Dermis blood vessel endothelial cell (primary cell): ENCODE measurements around the gene ARHGAP12. TPM values are rescaled to one million over a fixed set of nuclear protein-coding genes. Genes with fewer than 3 reads are reported as not detected.
"Not testable (repeated sequence)": the region's sequence is repeated elsewhere in the genome, so short reads cannot be mapped to it uniquely, and the experiment has no call there.

Experiments
- DNase-seq: peaks from one replicate; pipeline ENCODE4 v3.0.0; 2010
- total RNA-seq: library from RNA; depleted of rRNA; stranded (reverse); fragments of >200 nt; gene quantifications from 2 replicates; pipeline ENCODE4 v1.2.3, GENCODE V29; 2014

ARHGAP12 gene
- total RNA-seq, 1 donor from 2014 or later = 35.6 TPM

DNA sequence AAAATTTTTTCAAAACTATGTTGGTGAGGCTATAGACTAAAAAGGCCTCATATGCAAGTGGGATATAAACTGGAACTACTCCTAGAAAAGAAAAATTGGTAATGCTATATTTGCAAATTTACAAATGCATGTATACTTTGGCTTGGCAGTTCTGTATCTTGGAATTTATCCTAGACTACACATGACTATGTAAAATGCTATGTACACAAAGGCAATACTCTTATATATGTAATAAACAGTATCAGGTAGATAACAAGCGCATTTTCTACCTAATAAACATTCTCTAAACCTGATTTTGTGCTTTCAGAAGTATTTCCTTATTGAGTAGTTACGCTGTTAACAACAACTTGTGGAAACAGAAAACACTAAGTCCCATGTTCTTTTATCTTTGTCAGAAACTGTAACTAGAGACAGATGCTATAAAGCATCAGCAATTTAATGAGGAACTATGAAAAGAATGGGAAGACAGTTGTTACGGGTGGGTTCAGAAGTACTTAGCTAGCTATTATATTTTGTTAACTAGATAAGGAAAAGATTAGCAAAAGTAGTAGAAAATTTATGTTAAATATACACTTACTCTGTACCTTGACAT, 107.8 kb downstream of the ARHGAP12 start:
- no peak for DNase-seq

DNA sequence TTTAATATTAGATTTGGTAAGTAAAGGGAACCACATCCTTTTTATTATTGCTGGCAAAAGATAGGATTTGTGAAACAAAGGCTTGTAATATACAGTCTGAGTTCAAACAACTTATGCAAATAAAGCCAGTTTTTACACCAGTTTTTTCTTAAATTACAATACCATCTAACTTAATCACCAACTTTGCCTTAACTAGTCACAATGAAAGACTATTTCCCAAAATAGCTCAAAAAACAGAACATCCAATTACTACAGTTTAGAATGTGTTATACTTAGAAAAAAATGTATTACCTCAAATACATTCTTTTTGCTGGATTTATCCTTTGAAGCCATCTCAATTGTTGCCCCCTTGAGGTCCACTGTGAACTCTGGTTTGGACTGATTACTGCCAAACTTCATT, 108.5 kb downstream of the ARHGAP12 start:
- no peak for DNase-seq

DNA sequence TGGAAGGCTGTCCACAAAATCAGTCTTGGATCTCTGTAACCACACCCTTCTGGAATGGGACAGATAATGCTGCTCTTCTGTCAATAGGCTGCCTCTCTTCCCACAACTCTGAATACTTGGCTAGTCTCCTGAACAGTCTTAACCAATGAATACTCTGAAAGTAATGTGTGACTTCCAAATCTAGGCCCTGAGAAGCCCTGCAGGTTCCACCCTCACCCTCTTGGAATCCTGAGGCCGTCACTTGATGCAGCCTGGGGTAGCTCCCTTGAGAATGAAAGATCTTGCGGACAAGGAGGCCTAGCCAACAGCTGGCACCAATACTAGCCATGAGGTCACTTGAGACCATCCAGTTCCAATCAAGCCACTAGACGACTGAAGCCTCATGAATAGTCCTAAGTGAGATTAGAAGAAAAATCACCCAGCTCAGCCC, 109.2 kb downstream of the ARHGAP12 start:
- DNase-seq = no peak

DNA sequence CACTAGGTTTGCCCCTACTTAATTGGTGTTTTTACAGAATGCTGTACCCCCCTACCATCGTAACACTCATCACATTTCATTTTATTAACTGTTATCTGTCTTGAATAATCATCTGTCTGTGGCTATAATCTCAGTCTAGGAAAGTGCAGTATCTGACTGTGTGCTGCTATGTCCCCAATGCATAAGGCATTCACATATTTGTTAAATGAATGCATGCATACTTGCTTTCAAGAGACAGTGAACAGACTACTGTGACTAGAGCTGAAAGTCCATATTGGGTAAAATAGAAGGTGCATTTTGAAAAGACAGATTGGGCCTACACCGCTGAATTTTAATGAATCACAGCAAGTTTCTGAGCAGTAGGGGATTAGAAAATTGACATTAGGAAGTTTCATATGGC, 112.3 kb downstream of the ARHGAP12 start:
- no peak for DNase-seq

DNA sequence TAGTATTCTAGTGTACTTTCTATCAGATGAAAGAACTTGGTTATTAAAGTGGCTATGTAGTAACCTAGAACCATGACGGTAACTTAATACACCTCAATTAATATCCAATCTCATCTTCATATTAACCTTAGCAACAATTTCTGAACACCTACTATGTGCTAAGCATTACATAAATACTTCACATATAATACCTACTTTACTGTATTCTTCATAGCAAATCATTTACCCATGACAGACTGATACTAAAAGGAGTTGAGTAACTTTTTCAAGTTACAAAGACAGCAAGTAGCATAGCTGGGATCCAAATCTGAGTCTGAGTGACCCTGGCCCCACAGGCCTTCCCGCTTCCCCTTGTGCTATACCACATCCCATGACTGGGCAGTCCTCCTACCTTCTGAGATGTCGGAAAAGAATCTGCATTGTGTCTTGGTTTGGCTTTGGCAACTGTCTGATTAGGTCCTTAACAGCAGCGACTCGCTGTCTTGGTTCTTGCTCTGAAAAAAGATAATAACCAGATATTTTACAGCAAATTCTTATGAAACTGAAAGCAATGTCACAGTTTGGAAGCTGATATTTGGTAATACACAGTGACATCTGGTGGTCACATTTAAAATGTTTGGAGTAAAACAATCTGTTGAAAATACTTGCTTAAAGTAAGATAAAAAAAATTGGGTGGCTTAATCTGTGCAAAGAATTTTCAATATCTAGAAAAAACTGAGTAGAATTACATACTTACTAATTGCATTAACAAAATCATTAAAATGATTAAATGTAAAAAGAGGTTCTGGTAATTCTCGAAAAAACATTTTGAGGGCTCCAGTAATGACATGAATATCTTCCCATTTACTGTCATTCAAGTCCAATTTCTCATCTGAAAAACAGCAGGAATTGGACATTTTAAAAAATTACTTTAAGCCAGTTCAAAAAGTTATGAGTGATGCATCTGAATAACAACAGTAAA, 120.1 kb downstream of the ARHGAP12 start:
- peak; percentile 81 for DNase-seq

DNA sequence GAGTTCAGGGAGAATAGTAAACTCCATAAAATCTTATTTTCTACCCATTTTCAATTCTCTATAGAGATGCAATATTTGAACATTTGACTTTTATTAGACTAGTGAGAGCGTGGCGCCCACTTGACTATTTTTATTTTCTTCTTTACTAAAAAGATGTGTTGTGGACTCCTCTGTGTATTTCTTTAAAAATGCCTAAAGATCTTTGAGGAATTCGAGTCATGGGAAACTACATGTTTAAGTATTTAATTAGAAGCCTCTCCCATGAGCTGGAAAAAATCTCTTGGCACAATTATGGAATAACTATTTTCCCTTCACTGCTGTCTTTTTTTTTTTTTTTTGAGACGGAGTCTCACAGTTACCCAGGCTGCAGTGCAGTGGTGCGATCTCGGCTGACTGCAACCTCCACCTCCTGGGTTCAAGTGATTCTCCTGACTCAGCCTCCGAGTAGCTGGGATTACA, 124.2 kb downstream of the ARHGAP12 start:
- no peak for DNase-seq

DNA sequence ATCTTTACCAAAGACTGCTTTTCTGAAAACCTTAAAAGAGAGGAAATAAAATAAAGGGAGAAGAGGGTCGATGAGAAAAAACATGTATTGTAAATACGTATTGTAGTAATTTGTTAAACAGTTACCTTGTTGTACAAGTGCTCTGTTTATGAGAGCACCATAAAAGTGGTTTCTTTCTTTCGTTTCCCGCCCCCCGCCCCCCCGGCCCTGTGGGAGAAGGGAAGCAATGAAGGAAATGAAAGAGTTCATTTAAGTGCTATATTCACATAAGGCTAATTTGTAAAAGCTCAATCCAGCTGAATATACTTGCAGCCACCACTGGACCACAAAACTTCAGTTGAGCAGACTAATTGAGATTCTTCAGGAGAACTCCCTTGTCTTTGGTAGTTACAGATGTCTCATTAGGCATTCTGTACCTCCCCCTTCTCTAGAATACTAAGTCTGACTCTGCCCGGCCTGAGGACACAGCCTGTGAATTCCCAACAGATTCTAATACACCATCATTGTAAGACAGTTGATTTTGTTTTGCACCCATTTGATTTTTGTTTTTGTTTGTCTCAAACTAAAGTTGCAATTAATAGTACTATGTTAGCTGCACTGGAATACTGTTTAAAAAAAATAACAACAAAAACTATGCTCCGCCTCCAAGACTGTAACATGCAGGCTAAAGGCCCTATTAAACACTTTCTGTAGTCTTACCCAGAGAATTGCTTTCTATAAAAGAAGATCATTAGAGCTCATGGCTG, 124.9 kb downstream of the ARHGAP12 start:
- DNase-seq = no peak

DNA sequence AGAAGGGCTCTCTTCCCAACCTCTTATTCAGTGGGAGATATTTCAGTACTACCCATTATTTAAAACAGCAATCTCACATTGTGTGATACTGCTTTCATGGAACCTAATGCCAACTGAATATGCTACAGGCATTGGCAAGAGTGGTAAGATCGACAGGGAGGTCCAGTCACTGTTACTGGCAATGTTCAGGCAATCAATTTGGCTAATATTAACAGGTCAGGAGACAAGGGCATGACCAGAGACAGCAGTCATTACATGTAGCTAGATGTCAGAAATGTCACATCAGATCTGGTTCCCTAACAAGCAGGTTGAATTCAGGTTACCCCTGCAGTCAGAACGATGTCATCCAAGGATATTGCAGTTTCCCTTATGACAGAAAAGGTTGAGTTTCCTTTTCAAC, 129.4 kb downstream of the ARHGAP12 start:
- DNase-seq = no peak

DNA sequence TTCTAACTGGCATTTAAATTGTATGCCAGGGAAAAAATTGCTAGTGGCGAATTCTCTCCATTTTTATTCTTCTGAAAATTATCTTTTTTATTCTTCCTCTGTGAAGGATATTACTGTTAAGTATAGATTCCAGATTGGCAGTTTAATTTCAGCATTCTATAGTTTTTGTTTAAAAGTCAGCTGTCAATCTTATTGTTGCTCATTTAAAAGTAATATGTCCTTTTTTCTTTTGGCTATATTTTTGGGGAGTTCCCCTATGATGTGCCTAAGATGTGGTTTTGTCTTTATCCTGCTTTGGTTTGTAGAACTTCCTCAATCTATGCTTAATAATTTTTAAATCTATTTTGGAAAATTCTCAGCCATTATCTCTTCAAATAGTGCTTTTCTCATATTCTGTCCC, 135.9 kb downstream of the ARHGAP12 start:
- DNase-seq = no peak

DNA sequence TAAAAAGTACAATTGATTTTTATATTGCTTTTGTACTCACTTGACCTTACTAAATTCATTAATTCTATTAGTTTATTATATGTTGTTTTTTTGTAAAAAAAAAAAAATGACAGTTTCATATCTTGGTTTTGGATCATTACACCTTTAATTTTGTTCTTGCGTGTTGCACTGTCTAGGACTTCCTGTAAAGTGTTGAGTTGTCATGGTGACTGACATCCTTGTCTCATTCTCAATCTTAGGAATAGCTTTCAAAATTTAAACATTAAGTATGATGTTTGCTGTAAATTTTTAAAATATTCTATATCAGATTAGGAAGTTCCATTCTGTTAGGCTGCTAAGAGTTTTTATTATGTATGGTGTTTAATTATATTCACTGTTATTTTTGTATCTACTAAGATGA, 139.1 kb downstream of the ARHGAP12 start:
- no peak for DNase-seq

DNA sequence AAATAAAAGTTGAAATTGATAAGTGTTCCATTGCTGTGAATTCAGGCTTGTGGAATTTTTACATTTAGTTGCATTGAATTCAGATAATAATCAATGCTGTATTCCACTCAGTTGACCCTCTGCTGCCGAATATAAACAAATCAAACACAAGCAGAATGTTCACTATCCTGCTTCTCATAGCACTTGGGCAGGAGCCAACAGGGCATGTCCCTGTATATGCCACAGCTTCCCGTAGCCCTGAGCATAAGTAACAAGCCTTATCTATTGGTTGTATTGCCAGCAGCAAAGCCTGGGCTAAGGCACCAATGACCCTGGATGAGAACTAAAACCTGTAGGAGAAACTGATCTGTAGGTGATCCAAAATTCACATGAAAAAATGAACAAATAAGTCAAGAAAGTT, 145.9 kb downstream of the ARHGAP12 start:
- peak; percentile 43 for DNase-seq

DNA sequence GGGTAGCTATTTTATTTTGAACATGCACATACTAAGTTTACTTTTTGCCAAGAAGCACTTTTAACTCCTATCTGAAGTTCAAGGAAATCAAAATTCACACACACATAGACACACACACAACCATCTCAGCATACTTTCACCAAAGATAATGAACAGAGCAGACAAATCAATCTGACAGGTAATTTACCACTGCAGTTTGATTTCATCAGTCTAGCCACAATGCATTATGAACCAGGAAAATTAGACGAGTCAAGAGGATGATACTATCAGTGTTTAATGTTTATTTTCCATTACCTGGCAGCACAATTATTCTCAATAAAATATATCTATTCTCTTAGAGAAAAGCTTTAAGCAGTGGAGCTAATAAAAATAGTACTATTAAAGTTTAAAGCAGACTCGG, 147.9 kb downstream of the ARHGAP12 start:
- DNase-seq = no peak

DNA sequence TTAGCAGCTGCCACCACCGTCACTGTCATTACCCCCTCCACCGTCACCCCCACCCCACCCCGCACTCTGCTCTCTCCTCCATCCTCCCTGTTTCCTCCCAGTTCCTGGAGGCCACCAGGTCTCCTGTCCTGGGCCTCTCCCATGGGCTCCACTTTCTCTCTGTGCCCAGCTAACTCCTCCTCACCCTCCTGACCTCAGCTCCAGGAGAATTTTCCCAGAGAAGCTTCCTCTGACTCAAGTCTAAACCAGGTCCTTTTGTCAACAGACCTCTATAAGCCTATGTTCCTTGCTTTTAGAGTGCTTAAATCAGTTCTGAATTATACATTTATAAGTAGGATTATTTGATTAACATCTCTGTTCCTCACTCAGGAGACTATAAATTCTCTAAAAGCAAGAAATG, 150.0 kb downstream of the ARHGAP12 start:
- no peak for DNase-seq

DNA sequence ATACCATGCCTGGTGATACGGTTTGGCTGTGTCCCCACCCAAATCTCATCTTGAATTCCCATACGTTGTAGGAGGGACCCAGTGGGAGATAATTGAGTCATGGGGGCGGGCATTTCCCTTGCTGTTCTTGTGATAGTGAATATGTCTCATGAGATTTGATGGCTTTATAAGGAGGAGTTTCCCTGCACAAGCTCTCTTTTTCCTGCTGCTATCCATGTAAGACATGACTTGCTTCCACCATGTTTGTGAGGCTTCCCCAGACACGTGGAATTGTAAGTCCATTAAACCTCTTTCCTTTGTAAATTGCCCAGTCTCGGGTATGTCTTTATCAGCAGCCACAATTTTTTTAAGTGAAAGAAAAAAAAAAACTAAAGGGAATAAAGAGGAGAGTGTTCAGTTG, 152.5 kb downstream of the ARHGAP12 start:
- no peak for DNase-seq

DNA sequence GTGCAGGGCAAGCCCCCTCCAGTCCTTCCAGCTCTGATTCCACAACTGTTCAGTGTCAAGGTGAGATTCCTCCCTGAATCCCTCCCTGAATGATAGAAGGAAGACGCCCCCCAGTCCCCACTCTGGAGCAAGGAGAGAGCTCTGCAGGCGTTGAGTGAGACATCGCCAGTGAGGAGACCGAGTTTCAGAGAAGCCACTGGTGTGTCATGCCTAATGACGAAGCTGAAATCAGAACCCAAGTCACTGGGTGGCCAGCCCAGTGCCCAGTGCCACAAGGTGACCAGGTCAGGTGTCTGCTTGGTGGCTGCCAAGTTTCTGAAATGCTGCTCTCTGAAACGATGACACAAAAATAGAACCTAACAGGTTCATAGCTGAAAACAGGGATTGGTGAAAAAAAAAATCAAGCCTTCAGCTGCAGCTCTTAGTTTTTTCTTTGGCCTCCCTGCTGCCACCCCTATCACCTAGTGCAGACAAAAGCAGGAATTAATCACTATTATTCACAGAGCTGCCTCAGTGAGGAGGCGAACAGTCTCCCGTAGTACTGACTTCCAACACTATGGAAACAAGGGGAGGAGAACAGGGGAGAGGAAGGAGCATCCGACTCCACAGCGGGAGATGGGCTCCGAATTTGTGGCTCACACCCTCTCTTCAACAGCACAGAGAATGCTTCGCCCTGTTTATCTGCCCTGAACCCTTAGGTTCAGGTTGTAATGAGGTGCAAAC, 153.5 kb downstream of the ARHGAP12 start:
- DNase-seq = no peak

DNA sequence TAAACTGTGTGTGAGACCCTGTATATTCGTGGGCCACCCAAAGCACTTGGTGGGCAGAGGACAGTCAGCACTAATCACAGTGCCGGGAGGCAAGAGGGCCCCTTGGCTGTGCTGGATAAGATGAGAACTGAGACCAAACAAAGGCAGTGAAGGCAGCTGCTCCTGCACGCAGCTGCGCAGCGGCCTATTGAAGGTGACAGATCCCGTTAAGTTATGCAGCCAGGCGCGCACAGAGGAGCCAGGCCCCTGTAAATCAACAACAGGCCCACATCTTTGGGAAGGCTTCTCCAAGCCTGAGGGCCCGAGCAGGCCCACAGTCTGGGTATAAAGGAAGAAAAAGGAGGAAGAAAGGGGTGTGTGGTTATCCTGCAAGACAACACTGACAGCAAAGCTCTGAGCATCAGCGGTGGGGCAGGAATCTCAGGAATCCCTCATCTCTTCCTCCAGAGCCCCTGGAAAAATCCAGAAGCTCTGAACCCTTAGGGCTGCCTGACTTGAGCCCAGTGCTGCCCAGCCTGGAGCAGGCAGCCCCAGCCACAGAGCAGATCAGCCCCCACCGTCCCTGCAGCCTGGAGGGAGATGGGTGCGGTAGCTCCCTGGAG, 154.2 kb downstream of the ARHGAP12 start:
- no peak for DNase-seq

DNA sequence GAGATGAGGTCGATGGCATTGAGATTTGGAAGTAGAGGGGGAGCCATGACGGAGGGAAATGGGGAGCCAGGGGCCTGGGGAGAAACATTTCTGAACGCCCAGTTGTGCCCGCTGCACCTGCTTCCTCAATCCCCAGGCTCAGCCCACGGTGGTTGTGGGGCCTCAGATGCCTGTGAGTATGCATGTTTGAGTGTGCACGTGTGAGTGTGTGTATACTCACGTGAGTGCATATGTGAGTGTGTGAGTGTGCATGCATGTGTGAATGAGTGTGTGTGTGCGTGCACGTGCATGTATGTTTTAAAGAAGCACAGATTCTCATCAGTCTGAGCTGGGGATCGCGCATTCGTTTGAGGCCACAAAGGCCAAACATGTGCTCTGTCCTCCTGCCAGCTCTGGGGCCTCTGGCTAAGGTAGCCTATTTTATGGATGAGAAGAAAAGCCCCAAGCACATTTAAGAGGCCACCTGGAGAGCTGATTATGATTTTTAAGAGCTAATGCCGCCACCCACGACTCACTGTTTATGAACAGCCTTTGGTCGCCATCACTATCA, 154.8 kb downstream of the ARHGAP12 start:
- DNase-seq = no peak

DNA sequence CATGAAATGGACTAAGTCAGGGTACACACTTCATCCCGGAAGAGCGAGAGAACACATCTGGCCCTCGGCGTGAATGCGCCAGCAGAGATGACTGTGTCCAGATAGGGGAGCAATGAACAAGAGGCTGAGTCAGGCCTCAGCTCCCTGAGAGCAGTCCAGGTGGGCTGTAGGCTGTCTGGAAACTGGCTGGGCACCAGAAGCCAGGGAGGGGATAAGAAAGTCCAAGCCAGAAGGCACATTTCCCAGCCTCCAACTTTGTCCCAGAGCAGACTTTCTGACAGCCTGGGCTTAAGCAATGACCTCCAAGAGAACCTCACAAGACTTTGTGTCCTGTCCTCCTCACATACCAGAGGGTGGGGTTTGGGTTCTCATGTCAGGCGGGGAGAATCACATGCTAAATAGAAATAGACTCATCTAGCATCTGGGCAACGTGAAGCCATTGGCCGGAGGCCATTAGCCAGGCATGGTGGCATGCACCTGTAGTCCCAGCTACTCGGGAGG, 157.2 kb downstream of the ARHGAP12 start:
- no peak for DNase-seq

DNA sequence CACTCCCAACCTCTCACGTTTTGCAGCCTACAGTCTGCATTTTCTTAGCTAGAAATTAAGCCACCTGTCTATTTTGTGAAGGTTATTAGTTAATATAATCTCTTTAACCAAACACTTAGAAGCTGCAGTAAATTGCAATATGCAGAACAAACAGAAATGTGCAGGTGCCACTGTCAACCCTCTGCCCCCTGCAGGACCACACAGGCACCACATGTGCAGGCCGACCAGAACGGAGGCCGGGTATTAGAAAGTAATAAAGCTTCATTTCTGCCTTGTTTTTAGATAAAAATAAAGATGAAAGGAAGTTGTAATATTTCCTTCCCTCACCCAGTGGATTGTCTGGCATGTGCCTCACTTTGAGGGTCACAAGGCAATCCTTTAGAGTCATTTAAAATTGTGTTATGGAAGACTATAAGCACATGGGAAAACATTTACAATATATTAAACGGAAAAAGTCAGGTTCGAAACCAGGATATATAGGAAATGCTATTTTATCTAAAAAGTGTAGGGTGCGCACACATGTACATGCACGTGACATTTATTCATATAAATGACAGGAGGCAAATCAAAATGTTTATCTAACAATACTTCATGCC, 158.2 kb downstream of the ARHGAP12 start:
- peak; percentile 78 for DNase-seq

DNA sequence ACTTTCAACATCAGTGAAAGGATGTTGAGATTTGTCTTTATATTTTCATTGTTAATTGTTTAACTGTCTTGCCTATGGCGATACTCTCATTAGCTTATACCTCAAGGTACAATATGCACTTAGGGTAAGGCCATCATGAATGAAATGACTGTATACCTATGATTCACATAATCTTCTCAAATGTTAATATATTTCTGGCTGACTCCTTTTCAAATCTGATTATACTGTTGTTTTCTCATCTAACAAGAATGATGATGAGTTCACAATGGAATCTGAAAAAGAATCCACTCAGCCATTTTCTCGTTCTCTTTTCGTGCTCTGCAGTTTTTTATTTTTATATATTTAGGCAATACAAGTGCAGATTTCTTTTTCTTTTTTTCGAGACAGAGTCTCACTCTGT, 159.1 kb downstream of the ARHGAP12 start:
- no peak for DNase-seq

DNA sequence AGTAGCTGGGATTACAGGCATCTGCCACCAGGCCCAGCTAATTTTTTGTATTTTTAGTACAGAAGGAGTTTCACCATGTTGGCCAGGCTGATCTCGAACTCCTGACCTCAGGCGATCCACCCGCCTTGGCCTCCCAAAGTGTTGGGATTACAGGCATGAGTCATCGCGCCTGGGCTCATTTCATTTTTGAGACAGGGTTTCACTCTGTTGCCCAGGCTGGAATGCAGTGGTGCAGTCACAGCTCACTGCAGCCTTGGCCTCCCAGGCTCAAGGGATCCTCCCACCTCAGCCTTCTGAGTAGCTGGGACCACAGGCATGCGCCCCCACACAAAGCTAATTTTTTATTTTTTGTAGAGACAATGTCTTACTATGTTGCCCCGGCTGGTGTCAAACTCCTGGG, 159.7 kb downstream of the ARHGAP12 start:
- not testable (repeated sequence) for DNase-seq
